ENCODE data around the gene LCN6. TPM values are rescaled to one million over a fixed set of nuclear protein-coding genes. Genes with fewer than 3 reads are reported as not detected.

Gene LCN6
- total RNA-seq, 2 experiments from 2014 or later: not detected

DNA sequence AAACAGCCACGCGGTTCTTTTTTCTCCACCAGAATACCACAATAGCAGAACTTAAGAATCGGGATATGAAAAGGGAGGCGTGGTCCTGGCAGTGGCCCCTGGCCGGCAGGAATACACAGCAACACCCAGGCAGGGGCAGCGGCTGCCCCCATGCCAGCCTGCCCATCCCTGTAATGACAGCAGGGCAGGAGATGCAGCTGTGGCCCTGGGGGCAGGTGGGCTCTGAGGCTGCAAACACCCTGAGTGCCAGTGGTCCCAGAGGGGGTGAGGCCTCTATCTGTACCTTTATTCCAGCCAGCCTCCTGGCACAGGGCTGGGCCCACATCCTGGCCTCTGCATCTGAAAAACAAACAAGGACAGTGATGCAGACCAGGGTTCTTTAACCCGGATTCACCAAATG lies 23.6 kb downstream of the LCN6 start:
- Histone ChIP-seq H3K9me3 (ENCODE audit: control insufficient read depth in 1 of 2, insufficient read depth in 1 of 2, low read length in 2 of 2) (no peaks in the 10 kb centered on the region), H3K27me3 (ENCODE audit: control insufficient read depth in 1 of 2, insufficient read depth in 2 of 2, low read length in 2 of 2) (no peaks in the 10 kb centered on the region), H3K4me3 (ENCODE audit: low read length) (no peak overlapping the region), H3K27ac (ENCODE audit: low read depth in 1 of 2, low read length in 2 of 2) (no peak overlapping the region), H3K4me1 (ENCODE audit: insufficient read depth, low read length) (peaks cover 40% of the 10 kb centered on the region), H3K36me3 (ENCODE audit: insufficient read depth, low read length) (peaks cover 54% of the 10 kb centered on the region)
- TF ChIP-seq, protein P1, sequence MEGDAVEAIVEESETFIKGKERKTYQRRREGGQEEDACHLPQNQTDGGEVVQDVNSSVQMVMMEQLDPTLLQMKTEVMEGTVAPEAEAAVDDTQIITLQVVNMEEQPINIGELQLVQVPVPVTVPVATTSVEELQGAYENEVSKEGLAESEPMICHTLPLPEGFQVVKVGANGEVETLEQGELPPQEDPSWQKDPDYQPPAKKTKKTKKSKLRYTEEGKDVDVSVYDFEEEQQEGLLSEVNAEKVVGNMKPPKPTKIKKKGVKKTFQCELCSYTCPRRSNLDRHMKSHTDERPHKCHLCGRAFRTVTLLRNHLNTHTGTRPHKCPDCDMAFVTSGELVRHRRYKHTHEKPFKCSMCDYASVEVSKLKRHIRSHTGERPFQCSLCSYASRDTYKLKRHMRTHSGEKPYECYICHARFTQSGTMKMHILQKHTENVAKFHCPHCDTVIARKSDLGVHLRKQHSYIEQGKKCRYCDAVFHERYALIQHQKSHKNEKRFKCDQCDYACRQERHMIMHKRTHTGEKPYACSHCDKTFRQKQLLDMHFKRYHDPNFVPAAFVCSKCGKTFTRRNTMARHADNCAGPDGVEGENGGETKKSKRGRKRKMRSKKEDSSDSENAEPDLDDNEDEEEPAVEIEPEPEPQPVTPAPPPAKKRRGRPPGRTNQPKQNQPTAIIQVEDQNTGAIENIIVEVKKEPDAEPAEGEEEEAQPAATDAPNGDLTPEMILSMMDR (IDR thresholded peaks at IDR 0.05): no peak
- peaks cover 54% of the 10 kb centered on the region for H3K36me3 Mint-ChIP-seq (ENCODE audit: low read depth)
- CTCF ChIA-PET: no interaction called here
- H3K4me3 Mint-ChIP-seq: no peak overlapping the region
- no peak for ATAC-seq (ENCODE audit: poor library complexity)
- H3K9me3 Mint-ChIP-seq: no peaks in the 10 kb centered on the region
- peaks cover 24% of the 10 kb centered on the region for H3K4me1 Mint-ChIP-seq (ENCODE audit: low read depth)
- POLR2A ChIA-PET: no interaction called here
- DNase-seq: no peak
- peaks cover 7% of the 10 kb centered on the region for H3K27me3 Mint-ChIP-seq
- intact Hi-C loops (cut with DNase I, micrococcal nuclease): loop anchor here in 1 of 2 experiments (5.0 kb wide), 1 partner anchor 177 kb away; the partner anchor contains the start of gene NOTCH1
- H3K27ac Mint-ChIP-seq: no peak overlapping the region

DNA sequence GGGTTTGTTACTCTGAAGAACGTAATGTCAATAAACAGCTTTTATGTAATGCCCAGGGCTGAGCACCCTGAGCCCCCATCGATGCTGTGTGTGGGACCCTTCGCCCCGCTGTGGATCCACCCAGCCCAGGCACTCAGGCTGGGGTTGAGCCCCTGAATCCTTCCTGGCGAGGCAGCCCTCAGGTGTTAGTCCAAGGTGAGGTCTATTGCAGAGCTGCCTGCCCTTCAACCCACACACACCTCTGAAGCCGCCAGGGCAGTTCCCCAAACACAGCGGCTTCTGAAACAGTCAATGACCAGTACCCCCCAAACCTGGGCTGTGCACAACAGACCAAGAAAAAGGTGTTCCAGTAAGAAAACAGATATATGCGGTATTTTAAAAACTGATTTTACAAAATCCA lies 24.3 kb downstream of the LCN6 start:
- Mint-ChIP-seq H3K27me3 (peaks cover 7% of the 10 kb centered on the region), H3K36me3 (ENCODE audit: low read depth) (peaks cover 54% of the 10 kb centered on the region), H3K4me1 (ENCODE audit: low read depth) (peaks cover 24% of the 10 kb centered on the region), H3K9me3 (no peaks in the 10 kb centered on the region), H3K4me3 (peak overlapping the region; percentile 35), H3K27ac (peak overlapping the region; percentile 9)
- no peaks in the 10 kb centered on the region for H3K9me3 ChIP-seq (ENCODE audit: control insufficient read depth in 1 of 2, insufficient read depth in 1 of 2, low read length in 2 of 2)
- TF ChIP-seq, protein P1 (IDR thresholded peaks at IDR 0.05): no peak
- ATAC-seq (ENCODE audit: poor library complexity) (no peak), DNase-seq (no peak)
- POLR2A ChIA-PET: interaction anchor here (2.6 kb wide), 1 partner anchor 10 kb away, joined by 10 read pairs; no protein-coding TSS in a partner anchor
- peaks cover 54% of the 10 kb centered on the region for H3K36me3 ChIP-seq (ENCODE audit: insufficient read depth, low read length)
- intact Hi-C loops (cut with DNase I, micrococcal nuclease): no loop called here
- H3K4me1 ChIP-seq (ENCODE audit: insufficient read depth, low read length): peaks cover 43% of the 10 kb centered on the region
- CTCF ChIA-PET: no interaction called here
- no peak overlapping the region for H3K27ac ChIP-seq (ENCODE audit: low read depth in 1 of 2, low read length in 2 of 2)
- H3K27me3 ChIP-seq (ENCODE audit: control insufficient read depth in 1 of 2, insufficient read depth in 2 of 2, low read length in 2 of 2): no peaks in the 10 kb centered on the region
- no peak overlapping the region for H3K4me3 ChIP-seq (ENCODE audit: low read length)

DNA sequence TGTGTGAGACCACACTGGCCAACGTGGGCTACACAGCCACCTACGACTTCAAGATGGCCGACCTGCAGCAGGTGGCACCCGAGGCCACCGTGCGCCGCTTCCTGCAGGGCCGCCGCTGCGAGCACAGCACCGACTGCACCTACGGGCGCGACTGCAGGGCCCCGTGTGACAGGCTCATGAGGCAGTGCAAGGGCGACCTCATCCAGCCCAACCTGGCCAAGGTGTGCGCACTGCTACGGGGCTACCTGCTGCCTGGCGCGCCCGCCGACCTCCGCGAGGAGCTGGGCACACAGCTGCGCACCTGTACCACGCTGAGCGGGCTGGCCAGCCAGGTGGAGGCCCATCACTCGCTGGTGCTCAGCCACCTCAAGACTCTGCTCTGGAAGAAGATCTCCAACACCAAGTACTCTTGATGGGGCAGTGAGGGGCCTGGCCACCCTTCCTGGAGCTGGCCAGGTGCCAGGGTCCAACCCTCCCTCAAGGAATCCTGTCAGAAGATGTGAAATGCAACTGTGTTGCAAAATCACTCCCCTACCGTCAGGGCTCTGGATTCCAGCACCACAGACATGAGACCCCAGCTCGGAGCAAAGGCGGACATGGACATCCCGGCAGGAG lies 24.9 kb downstream of the LCN6 start:
- intact Hi-C loops (cut with DNase I, micrococcal nuclease): no loop called here
- no peak overlapping the region for H3K27ac ChIP-seq (ENCODE audit: low read depth in 1 of 2, low read length in 2 of 2)
- no peaks in the 10 kb centered on the region for H3K9me3 Mint-ChIP-seq
- peaks cover 42% of the 10 kb centered on the region for H3K4me1 ChIP-seq (ENCODE audit: insufficient read depth, low read length)
- POLR2A ChIA-PET: interaction anchor here (2.6 kb wide), 1 partner anchor 9 kb away, joined by 10 read pairs; no protein-coding TSS in a partner anchor
- peaks cover 54% of the 10 kb centered on the region for H3K36me3 Mint-ChIP-seq (ENCODE audit: low read depth)
- H3K27me3 ChIP-seq (ENCODE audit: control insufficient read depth in 1 of 2, insufficient read depth in 2 of 2, low read length in 2 of 2): no peaks in the 10 kb centered on the region
- peak overlapping the region; percentile 9 for H3K27ac Mint-ChIP-seq
- H3K36me3 ChIP-seq (ENCODE audit: insufficient read depth, low read length): peaks cover 54% of the 10 kb centered on the region
- no peaks in the 10 kb centered on the region for H3K9me3 ChIP-seq (ENCODE audit: control insufficient read depth in 1 of 2, insufficient read depth in 1 of 2, low read length in 2 of 2)
- CTCF ChIA-PET: no interaction called here
- TF ChIP-seq, protein P1 (IDR thresholded peaks at IDR 0.05): no peak
- peaks cover 7% of the 10 kb centered on the region for H3K27me3 Mint-ChIP-seq
- DNase-seq (peak in 1 of 14 experiments; percentile 37), ATAC-seq (ENCODE audit: poor library complexity) (no peak)
- no peak overlapping the region for H3K4me3 ChIP-seq (ENCODE audit: low read length)
- H3K4me1 Mint-ChIP-seq (ENCODE audit: low read depth): peaks cover 24% of the 10 kb centered on the region
- peak overlapping the region; percentile 11 for H3K4me3 Mint-ChIP-seq
